Activated T-cell treated with anti-CD3 and anti-CD28 coated beads, Interleukin-2, amount 50 U/mL, for 48 hours (primary cell): ENCODE data around the gene CNTN4.
"Not testable (repeated sequence)": the region's sequence is repeated elsewhere in the genome, so short reads cannot be mapped to it uniquely, and the experiment has no call there.

Experiments used
- DNase-seq, 2 experiments: peaks; one replicate each; pipeline ENCODE4 v3.0.0-alpha.2; 2020

Gene CNTN4

DNA sequence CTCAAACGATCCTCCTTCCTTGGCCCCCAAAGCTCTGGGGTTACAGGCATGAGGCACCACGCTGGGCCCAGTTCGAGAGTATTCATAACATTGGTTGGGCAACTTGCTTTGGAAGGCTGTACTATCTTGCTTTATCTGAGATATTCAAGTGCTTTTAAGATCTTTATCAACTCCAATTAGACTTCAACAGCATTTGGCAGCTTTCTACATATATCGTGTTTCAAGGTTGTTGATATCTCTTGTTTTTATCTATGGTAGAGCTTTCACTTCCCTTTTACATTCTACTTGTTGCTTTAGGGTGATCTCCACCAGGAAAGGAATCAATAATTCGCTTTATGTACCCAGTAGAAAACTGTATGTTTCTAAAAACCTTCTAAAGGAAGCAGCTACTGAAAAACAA is 616.2 kb downstream of the CNTN4 start:
- DNase-seq = no peak

DNA sequence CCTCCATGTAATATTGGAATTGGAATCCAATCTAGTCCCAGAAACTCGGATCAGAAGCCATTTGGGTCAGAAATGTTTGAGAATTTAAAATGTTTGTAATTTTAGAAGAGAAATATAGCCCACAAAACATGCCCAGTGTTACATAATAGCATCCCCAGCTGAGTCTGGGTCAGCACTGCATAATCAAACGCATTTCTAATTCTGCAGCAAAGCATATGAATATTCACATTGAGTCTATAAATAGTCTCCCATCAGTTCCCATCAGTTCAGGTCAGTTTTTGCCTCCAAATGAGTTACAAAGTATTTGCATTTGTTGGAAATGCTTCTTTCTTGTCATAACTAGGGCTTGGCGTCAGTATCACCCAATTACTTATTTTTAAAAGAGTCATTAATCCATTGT is 628.4 kb downstream of the CNTN4 start:
- no peak for DNase-seq

DNA sequence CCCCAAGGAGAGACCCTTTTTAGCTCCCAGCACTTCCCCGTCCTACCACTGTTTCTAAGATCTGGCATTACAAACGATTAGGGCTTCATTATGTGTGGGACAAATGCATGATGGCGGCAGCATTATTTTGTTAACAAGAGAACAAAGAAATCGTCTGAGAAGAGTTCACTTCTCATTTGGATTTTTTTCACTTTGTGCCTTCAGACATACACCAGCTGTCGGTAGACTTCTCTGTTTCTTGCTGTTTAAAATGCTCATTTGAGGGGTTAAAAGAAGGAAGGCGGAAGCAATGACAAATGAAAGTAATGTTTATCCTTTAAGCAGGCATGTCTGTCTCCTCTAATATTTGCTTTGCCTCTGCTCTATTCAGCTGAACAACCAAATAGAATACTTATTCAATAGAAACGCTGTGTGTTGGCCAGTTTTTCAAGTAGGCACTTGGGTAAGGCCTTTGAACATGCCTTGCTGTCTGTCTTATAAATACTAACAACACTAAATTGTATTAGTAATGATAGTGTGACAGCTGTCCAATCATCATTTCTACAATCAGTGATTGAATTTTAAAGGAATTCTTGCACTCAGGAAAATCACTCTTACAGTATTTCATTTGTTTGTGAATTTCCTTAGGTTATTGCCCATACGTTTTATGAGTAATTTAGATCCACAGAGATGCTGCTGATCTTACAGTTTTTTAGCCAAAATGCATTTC is 629.1 kb downstream of the CNTN4 start:
- no peak for DNase-seq

DNA sequence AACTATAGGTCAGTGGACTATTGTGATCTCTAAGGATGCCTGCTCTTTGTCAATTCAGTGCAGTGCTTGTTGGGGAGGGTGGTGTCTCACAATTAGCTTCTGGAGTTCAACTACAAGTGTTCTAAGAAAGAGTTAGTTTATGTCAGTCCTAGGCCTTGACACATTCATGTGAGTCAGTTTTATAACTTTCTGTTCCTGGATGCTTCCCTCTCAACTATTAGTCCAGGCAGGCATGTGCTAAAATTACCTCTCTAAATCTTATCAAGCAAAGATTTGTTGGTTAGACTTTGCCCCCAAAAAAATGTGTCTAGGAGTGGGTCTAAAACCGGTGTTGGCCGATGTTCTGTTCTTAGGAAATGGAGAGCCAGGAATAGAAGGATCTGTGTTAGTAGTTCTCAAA is 633.2 kb downstream of the CNTN4 start:
- no peak for DNase-seq

DNA sequence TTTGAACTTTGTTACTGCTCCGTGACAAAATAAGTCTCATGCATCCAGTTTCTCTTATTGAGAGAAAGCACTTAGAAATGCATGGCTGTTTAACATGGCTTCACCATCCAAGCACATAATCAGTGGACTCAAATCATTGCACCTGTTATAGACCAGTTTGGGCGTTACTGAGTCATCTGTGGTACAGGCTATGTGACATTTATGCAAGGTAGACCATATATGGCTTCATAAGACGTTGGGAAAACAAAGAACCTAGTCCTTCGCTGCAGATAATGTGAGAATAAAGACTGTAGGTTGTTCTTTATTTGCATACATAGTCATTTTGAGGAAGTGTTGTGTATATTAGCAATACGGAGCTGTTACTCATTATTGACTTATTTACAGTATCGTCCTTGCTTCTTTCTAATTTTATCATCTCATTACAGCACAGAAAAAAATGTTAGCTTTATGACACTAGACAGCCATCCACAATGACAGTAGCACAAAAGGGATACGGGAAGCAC is 636.8 kb downstream of the CNTN4 start:
- DNase-seq = no peak

DNA sequence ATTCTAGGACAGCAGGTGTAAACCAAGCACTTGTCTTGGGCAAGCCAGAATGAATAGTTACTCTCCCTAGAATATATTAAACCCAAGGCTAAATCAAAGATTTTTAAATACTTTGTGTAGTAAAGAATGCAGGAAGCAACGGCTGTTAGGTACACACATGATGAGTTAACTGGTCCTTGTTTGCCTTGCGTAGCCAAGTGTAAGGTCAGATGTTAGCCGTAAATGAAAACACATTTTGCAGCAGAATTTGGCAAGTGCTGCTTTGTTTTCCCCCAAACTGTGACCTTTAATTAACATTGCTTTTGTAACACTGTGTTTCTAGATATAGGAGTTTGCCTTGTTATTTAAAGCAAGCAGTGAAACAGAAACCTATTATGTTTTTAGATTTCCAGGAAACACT is 642.9 kb downstream of the CNTN4 start:
- DNase-seq = no peak

DNA sequence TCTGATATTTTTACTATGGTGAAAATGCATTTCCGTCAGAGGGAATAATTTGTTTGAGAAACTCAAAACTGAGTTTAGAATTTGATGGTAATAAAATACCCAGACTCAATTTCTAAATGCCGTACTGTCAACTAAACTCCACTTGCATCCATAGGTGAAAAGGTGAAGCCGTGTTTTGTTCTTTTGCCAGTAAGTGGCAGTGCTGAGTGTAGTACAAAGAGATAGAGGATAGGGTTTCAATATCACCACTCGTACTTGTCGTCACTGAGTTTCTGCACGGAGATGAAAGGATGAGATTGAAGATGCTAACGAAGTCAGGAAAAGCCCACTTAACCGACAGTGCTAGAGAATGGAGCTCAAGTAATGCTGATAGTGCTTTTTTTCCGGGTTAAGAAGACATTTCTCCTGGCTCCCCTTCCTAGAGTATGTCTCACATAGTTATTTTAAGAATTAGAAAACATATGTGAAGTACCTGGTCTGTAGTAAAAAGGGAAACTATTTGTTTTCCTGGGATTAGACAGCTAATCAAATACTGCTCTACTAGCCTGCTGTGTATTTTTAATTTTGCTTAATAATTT is 666.4 kb downstream of the CNTN4 start:
- no peak for DNase-seq

DNA sequence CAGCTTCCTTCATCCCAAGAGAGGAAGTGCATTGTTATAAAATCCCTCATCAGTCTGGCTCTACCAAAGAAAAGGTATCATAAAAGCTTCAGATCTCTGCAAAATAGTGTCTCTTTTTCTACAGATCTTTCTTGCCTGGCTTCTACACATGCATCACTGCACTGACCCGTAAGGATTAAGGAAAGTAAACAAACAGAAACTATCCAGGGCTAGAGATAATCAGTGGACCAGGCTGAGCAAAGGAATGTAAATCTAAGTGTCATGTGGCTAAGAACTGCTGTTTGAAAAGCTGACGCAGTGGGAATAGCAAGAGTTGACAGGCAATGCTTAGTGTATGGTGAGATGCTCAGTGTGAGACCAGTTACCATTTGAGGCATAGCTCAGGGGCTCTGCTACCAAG is 671.8 kb downstream of the CNTN4 start:
- DNase-seq = no peak

DNA sequence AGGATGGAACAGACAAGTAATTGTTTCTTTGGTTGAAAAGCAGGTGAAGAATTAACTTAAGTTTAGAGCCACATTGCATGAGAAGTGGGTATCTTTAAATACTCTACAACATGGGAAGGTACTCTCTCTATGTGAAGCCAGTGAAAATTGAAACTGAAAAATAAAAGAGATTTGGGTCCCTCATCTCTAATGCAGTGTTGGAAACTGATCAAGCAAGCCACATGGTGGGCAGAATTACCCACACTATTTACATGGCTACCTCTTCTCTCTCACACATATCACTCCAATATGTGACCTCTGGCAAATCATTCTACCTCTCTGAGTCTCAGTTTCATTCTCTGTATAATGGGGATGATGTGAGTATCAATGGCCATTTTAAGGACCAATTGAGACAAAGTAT is 672.5 kb downstream of the CNTN4 start:
- DNase-seq = no peak

DNA sequence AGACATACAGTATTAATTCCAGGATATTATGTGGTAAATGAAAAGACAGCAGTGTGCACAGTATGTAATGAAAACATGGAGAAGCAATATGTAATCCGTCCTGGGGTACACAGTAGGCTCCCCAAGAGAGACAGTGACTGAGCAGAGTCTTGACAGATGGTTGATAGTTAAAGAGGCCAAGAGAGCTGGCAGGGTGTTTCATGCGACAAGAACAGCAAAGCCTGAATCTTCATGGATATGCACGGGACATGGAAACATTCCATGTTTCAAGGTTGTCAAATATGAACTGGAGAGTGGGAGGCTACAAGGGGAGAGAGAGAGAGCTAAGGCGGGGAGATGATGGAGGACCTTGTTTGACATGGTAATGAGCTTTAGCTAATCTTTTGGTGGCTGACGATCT is 673.1 kb downstream of the CNTN4 start:
- no peak for DNase-seq

DNA sequence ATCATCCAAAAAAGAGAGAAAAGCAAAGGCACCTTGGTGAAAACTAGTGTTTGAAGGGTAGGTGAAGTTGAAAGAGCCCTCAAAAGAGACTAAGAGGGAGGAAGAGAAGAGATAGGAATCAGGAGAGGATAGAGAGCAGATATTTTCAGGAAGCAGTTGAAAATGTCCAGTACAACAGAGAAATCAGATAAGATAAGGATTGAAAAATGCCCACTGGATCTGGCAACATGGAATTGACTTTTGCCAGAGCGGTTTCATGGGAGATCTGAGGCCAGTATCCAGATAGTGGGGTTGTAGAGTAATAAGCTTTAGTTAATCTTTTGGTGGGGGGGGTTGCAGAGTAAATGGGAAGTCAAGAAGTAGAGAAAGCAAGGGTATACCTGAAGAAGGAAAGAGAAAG is 674.1 kb downstream of the CNTN4 start:
- no peak for DNase-seq

DNA sequence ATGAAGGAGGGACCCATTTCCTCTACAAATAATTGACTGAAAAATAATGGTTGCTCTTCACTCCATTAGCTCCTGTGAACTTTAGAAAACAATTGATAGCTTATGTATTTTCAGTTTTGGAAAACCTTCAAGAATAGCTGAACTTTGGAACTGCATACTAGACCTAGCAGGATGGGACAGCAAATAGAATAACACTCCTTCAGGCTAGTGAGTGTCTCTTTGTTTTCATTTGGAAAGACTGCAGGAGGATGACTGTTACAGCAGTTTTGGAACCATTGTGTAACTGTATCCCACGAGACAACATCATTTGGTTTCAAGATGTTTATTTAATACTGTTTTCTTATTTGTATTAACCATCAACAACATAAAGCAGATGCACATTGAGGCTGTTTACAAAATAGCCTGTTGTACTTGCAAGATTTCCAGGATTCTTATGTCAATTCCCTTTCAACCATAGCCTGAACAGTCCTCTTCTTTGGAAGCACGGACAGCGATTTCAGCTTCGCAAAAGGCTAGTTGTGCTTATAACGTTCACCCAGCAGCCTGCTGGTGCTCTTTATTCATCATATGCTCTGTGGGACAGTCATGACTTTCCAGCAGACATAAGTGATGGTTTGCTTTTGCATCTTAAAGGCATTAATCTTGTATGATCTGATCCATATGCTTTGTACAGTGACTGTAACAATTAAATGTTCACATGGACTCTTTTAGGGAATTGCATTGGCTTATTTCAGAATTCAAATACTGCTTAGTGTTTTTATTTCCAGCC is 676.0 kb downstream of the CNTN4 start:
- DNase-seq = no peak

DNA sequence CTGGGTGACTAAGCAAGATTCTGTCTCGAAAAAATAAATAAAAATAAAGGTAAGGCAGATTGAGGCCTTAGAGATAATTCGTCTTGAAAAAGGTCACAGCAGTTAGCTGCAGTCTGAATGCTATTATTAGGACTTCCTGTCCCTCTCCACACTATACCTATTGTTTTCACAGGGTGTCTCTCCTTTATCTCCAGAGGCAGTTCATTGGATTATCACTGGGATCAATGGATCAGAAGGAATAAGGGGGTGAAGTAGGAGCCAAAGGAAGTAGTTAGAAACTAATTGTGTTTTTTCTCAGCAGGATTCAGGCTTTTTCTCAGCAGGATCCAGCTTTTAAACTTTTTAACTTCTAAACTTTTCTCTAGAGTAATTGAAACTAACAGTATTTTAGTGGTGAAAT is 684.6 kb downstream of the CNTN4 start:
- DNase-seq = no peak

DNA sequence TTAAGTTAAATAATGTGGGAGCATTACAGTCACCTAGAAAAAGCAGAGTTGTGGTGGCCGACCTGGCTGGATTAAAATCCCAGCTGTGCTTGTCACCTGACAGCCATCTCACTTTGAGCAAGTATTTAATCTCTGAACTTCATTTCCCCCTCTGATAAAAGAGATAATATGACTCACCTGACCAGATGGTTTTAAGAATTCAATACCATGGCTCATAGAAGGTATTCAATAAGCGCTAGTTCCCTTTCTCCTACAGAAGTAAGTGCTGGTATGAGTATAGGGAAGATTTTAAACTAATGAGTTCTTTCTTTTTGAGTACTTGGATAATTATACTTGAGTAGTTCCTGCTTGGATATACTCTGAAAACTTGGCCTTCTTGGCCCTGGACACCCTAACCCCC is 686.0 kb downstream of the CNTN4 start:
- DNase-seq = no peak

DNA sequence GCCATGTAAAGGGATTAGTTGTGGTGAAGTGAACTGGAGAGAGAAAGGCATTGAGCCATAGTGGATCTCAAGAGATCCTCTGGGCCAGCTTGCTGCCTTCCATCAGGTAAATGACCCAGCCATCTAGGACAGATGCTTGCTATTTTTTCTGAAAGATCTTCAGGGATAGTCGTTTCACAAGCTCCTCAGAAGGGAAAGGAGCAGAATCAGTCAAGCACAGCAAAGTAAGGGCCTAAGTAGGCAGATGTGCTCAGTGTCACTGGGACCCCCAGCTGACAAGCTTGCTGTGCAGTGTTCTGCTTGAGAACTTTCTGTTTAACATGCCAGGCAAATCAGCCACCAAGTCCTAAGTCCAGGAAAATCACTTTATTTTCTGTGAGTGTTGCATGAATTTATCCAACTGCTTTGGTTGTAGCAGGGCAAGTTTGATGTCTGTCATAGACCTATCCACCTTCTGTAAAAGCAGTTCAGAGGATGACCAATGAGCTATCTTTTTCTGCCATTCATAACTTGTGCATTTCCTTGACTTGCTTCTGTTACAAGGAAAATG is 691.7 kb downstream of the CNTN4 start:
- DNase-seq = no peak

DNA sequence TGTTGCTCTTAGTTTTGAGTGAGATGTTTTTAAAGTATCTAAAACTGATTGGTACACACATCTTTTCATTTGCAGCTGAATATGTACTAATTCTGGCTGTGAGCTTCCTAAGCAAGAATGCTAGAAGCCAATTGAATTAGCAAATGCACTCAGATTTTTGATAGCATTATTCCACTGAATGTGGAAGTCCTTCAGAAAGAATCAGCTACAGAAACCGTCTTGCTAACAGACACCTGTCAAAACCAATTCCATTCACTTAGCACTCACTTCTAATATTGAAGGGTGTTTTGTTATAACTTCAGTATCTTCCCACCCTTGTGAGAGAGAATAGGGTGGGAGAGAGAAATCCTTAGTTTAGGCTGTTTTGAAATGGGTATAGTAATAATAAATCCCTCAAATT is 693.8 kb downstream of the CNTN4 start:
- DNase-seq = no peak

DNA sequence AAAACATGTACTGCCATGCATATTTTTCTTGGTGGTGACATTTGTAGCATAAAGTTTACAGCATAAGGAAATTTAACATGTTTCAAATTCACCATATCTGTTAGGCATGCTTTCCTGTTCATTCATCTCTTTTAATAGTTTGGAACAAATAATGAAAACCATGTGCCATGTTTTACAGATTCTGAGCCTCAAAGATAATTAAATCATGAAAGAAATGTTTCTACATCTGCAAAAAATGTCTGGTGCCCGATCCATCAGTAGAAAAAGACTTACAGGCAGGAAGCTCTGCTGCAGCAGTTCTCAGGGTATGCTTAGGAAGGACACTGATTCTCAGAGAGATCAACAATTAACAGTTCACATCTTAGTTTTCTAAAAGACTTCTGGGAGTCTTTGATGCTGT is 695.3 kb downstream of the CNTN4 start:
- no peak for DNase-seq

DNA sequence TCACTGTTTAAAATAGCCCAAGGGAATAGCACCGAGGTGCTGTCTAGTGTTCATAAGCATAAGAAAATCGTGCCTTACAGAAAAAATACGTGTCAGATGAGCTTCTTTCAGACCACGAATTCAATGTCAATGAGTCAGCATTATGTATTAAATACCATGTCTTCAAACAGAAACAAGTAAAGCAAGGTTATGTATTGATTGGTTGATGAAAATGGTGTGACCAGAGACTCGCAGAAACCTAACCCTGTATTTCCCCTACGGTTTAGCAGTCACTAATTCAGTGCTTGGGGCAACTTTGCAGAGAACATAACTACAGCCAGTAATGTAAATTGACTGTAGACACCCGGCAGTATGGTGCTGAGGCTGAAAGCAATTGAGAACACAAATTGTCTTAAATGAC is 703.8 kb downstream of the CNTN4 start:
- no peak for DNase-seq

DNA sequence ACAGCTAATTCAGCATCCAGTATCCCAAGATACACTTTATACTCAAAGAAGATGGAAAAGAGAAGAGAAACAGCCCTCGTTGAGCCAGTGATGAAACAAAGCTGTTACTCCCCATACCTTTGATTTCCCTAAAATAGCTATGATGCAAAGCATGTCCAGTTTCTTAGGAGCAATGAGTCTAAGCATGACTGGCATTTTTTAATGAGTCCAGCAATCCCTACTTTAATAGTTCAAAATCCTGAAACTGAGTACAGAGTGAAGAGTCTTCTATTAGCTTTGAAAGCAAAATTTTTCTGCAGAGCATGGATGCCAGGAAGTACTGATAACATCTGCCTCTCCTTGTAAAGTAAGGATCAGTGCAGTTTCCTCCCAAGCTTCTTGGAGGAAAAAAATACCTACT is 708.8 kb downstream of the CNTN4 start:
- DNase-seq = no peak

DNA sequence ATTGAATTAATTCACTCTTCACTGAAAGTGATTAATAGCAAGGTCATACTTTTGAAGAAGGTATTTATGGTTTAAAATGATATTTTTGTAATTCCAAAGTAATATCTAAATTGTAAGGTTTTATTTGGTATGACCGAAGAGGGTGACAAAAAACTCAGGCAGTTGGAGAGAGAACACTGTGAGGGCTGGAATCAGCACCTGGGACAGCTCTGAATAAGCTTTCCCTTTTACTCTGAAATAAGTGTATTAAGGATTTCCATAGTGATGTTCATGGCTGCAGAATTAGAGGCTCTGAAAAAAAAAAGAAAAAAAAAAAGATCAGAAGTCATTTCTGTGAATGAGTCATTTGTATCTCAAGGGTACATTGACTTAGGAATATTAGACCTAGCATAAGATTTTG is 712.1 kb downstream of the CNTN4 start:
- DNase-seq = no peak

DNA sequence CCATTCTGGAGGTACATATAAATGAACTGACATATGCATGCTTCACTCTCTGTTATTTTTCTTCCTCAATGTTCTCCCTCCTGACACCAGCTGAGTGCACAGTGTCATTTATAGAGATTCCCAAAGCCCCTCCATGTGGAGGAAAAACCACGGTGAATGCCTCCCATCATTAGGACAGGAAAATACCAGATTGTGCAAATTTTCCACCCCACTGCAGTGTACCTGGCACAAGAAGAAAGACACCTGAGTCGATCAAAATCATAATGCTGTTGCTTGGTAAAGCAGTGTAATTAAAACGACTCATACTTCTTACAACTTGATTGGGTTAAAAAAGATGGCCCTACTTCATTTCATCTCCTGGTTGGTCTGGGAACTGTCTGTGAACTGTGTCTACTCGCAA is 720.9 kb downstream of the CNTN4 start:
- DNase-seq = no peak

DNA sequence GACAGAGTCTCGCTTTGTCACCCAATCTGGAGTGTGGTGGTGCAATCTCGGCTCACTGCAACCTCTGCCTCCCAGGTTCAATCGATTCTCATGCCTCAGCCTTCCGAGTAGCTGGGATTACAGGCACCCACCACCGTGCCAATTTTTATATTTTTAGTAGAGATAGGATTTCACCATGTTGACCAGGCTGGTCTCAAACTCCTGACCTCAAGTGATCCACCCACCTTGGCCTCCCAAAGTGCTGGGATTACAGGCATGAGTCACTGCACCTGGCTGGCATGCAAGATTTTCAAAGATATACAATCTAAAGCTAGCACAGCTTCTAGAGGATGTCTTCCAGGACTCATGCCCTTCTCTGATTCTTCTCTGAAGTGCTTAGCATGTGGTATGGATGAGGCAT is 722.3 kb downstream of the CNTN4 start:
- not testable (repeated sequence) for DNase-seq

DNA sequence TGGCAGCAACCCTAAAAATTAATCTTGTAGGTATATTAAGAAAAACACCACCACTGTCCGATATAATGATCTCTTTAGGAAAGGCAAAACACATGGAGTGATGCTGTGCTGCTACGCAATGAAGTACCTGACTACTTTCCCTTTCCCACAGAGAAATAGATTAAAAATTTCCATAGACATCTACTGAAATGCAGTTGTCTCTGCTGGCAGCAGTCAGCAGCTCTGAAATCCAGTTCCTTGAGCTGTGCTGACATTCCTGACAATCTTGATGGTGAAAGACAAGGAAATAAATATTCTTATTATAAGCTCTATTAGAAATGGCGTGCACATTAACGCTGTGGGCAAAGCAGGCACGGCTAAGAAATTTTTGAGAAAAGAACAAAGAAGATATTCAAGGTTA is 723.9 kb downstream of the CNTN4 start:
- no peak for DNase-seq

DNA sequence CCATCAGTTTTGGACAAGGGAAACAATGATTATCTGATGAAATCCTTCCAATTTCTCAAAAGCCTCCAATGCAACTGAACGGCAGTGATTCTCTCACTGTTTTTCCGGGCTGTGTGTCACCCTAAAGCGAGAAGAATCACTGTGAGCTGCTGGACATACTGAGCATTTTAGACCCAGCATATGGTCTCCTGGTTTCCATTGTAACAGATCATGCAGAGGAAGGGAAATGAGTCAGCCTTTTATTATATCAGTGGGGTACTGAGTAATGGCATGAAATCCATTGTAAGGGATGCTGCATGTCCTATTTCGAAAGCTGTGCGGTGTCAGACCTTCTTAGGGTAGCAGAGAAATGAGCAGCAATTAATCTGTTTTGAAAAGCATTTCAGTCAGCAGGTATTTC is 724.4 kb downstream of the CNTN4 start:
- no peak for DNase-seq
